H9 (cell line): Measurements from ENCODE around the gene DDX1. TPM values are rescaled to one million over a fixed set of nuclear protein-coding genes. Genes with fewer than 3 reads are reported as not detected.

ENCODE experiments used
- DNase-seq: peaks from one replicate; pipeline ENCODE4 v3.0.0-alpha.2; 2017
- H2AFZ ChIP-seq: one replicate; pipeline ENCODE4 v1.6.1; 2013; ENCODE audit warnings: mild to moderate bottlenecking, low read length, control low read depth, moderate library complexity
- H2AK5ac ChIP-seq: 2 replicates; pipeline ENCODE4 v1.6.1; 2013; ENCODE audit warnings: low read length, control low read depth, mixed read lengths; ENCODE audit not compliant: insufficient read length
- H2BK120ac ChIP-seq: one replicate; pipeline ENCODE4 v1.6.1; 2013; ENCODE audit warnings: low read depth, mild to moderate bottlenecking, low read length, control low read depth, inconsistent platforms; ENCODE audit not compliant: poor library complexity, severe bottlenecking
- H2BK12ac ChIP-seq: 2 replicates; pipeline ENCODE4 v1.6.1; 2013; ENCODE audit warnings: low read length, control low read depth, mixed read lengths, low read depth; ENCODE audit not compliant: insufficient read length
- H2BK15ac ChIP-seq: 2 replicates; pipeline ENCODE4 v1.6.1; 2013; ENCODE audit warnings: low read depth, low read length, control low read depth
- H2BK20ac ChIP-seq: one replicate; pipeline ENCODE4 v1.6.1; 2013; ENCODE audit warnings: low read depth, mild to moderate bottlenecking, low read length, control low read depth, inconsistent platforms; ENCODE audit not compliant: poor library complexity, severe bottlenecking
- H2BK5ac ChIP-seq: 2 replicates; pipeline ENCODE4 v1.6.1; 2013; ENCODE audit warnings: low read length, control low read depth, mixed read lengths; ENCODE audit not compliant: insufficient read length
- H3K14ac ChIP-seq: 2 replicates; pipeline ENCODE4 v1.6.1; 2013; ENCODE audit warnings: low read length, control low read depth; ENCODE audit not compliant: insufficient read depth
- H3K18ac ChIP-seq: 2 replicates; pipeline ENCODE4 v1.6.1; 2013; ENCODE audit warnings: low read depth, mild to moderate bottlenecking, mixed read lengths, low read length, control low read depth; ENCODE audit not compliant: insufficient read length
- H3K23ac ChIP-seq: 2 replicates; pipeline ENCODE4 v1.6.1; 2013; ENCODE audit warnings: low read length, control low read depth, mixed read lengths, low read depth; ENCODE audit not compliant: insufficient read length
- H3K23me2 ChIP-seq: 2 replicates; pipeline ENCODE4 v1.6.1; 2013; ENCODE audit warnings: low read depth, mild to moderate bottlenecking, mixed read lengths, low read length, control low read depth; ENCODE audit not compliant: insufficient read length, poor library complexity, severe bottlenecking
- H3K27ac ChIP-seq: 2 replicates; pipeline ENCODE4 v1.5.1; 2013; ENCODE audit warnings: low read length, control low read depth, mixed read lengths, low read depth; ENCODE audit not compliant: insufficient read length
- H3K27me3 ChIP-seq: 2 replicates; pipeline ENCODE4 v1.6.1; 2013; ENCODE audit warnings: low read length, control low read depth, inconsistent platforms; ENCODE audit not compliant: insufficient read depth
- H3K4ac ChIP-seq: 2 replicates; pipeline ENCODE4 v1.6.1; 2013; ENCODE audit warnings: low read depth, mild to moderate bottlenecking, control low read depth, inconsistent platforms, low read length, moderate library complexity
- H3K4me1 ChIP-seq: 2 replicates; pipeline ENCODE4 v1.6.1; 2013; ENCODE audit warnings: low read length, control low read depth, inconsistent platforms; ENCODE audit not compliant: insufficient read depth
- H3K4me2 ChIP-seq: 2 replicates; pipeline ENCODE4 v1.6.1; 2013; ENCODE audit warnings: low read length, control low read depth, mixed read lengths; ENCODE audit not compliant: insufficient read length, insufficient read depth
- H3K56ac ChIP-seq: 2 replicates; pipeline ENCODE4 v1.6.1; 2013; ENCODE audit warnings: low read depth, mild to moderate bottlenecking, mixed read lengths, low read length, control low read depth; ENCODE audit not compliant: insufficient read length
- H3K79me1 ChIP-seq: 2 replicates; pipeline ENCODE4 v1.6.1; 2013; ENCODE audit warnings: low read depth, mild to moderate bottlenecking, moderate library complexity, low read length, control low read depth, inconsistent platforms; ENCODE audit not compliant: insufficient read depth, poor library complexity, severe bottlenecking
- H3K79me2 ChIP-seq: 2 replicates; pipeline ENCODE4 v1.6.1; 2013; ENCODE audit warnings: low read length, control low read depth, inconsistent platforms; ENCODE audit not compliant: insufficient read depth
- H3K9ac ChIP-seq: 2 replicates; pipeline ENCODE4 v1.6.1; 2013; ENCODE audit warnings: low read length, control low read depth, mixed read lengths; ENCODE audit not compliant: insufficient read length; ENCODE audit errors: extremely low read depth
- H3K9me3 ChIP-seq: one replicate; pipeline ENCODE4 v1.6.1; 2013; ENCODE audit warnings: low read depth, low read length, inconsistent platforms; ENCODE audit not compliant: control insufficient read depth
- H3T11ph ChIP-seq: one replicate; pipeline ENCODE4 v1.6.1; 2013; ENCODE audit warnings: mild to moderate bottlenecking, low read length, control low read depth, inconsistent platforms
- H4K20me1 ChIP-seq: one replicate; pipeline ENCODE4 v1.6.1; 2013; ENCODE audit not compliant: control insufficient read depth, insufficient read length, insufficient read depth
- H4K5ac ChIP-seq: 2 replicates; pipeline ENCODE4 v1.6.1; 2013; ENCODE audit warnings: low read depth, mild to moderate bottlenecking, mixed read lengths, low read length, control low read depth; ENCODE audit not compliant: insufficient read length
- H4K8ac ChIP-seq: replicated peaks from 2 replicates; pipeline ENCODE4 v1.6.1; 2013; ENCODE audit warnings: low read length, control low read depth, mixed read lengths, low read depth; ENCODE audit not compliant: insufficient read length
- H4K91ac ChIP-seq: 2 replicates; pipeline ENCODE4 v1.6.1; 2013; ENCODE audit warnings: low read depth, mild to moderate bottlenecking, moderate library complexity, mixed read lengths, low read length, control low read depth; ENCODE audit not compliant: insufficient read length
- H3K27ac Mint-ChIP-seq, 3 experiments: 2 replicates in 2 of 3; 3 replicates in 1 of 3; pipeline ENCODE4 v1.8.0; 2020 to 2021; ENCODE audit warnings: mixed read lengths in 3 of 3, mild to moderate bottlenecking in 1 of 3, moderate library complexity in 1 of 3
- H3K27me3 Mint-ChIP-seq: 2 replicates; pipeline ENCODE4 v1.8.0; 2021; ENCODE audit warnings: low read depth, mild to moderate bottlenecking, moderate library complexity, mixed read lengths
- H3K36me3 Mint-ChIP-seq, 3 experiments: 2 replicates in 2 of 3; 3 replicates in 1 of 3; pipeline ENCODE4 v1.8.0; 2020 to 2021; ENCODE audit warnings: low read depth in 3 of 3, mixed read lengths in 3 of 3; ENCODE audit not compliant: insufficient read depth in 1 of 3
- H3K4me1 Mint-ChIP-seq, 2 experiments: 2 replicates each; pipeline ENCODE4 v1.8.0; 2020; ENCODE audit warnings: mixed read lengths in 2 of 2
- H3K4me3 Mint-ChIP-seq, 2 experiments: 2 replicates in 1 of 2; 3 replicates in 1 of 2; pipeline ENCODE4 v1.8.0; 2020 to 2021; ENCODE audit warnings: mild to moderate bottlenecking in 2 of 2, mixed read lengths in 2 of 2, moderate library complexity in 1 of 2
- H3K9me3 Mint-ChIP-seq, 2 experiments: 2 replicates in 1 of 2; 3 replicates in 1 of 2; pipeline ENCODE4 v1.8.0; 2020; ENCODE audit warnings: mild to moderate bottlenecking in 2 of 2, mixed read lengths in 2 of 2, moderate library complexity in 1 of 2
- WGBS: extraction: QIAGEN DNeasy Blood & Tissue Kit; methylation state at CpG from one replicate; pipeline ENCODE4 v1.1.7; 2013; ENCODE audit warnings: missing lambda C conversion rate, low lambda C conversion rate, mixed read lengths; ENCODE audit not compliant: insufficient read length; ENCODE audit errors: extremely low coverage; 5-methylcytosine and 5-hydroxymethylcytosine counted together
- total RNA-seq: library from RNA; stranded (reverse); gene quantifications from 2 replicates; pipeline ENCODE4 v1.2.1, GENCODE V29; 2021
- TF ChIP-seq, protein P1 (sequence below): fragments of 200-600 bp; sonication (generic); conservative IDR thresholded peaks from 3 replicates; pipeline ENCODE4 v1.8.0; 2021; ENCODE audit warnings: antibody characterized with exemption, mild to moderate bottlenecking

The DDX1 gene
- total RNA-seq, 1 experiment from 2014 or later: 120 TPM

DNA sequence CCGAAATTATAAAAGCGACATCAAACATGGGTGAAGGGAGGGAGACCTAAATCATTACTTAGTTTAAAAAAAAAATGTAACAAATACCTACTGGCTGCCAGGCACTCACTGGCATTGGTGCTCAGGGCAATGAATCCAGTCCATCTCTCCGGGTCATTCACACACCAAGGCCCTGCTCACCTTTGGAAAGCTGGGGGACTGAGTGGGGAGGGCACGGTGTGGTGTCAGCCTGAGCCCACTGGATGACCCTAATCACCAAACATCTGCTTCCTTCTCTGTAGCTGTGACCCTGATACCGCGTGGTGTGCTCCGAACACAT, 336 bp upstream of the DDX1 start:
- Mint-ChIP-seq H3K4me3 (peak overlapping the region; percentile 93 to 94), H3K27me3 (no peaks in the 10 kb centered on the region), H3K27ac (peak overlapping the region; percentile 33 to 98 (median 97); a peak in 6 of 7 replicates), H3K9me3 (no peaks in the 10 kb centered on the region), H3K4me1 (peaks cover 13 to 16% of the 10 kb centered on the region in 2 experiments), H3K36me3 (peaks cover 7 to 17% (median 16%) of the 10 kb centered on the region in 3 experiments; a peak in 6 of 7 replicates)
- no peaks in the 10 kb centered on the region for H3K27me3 ChIP-seq
- TF ChIP-seq, protein P1, sequence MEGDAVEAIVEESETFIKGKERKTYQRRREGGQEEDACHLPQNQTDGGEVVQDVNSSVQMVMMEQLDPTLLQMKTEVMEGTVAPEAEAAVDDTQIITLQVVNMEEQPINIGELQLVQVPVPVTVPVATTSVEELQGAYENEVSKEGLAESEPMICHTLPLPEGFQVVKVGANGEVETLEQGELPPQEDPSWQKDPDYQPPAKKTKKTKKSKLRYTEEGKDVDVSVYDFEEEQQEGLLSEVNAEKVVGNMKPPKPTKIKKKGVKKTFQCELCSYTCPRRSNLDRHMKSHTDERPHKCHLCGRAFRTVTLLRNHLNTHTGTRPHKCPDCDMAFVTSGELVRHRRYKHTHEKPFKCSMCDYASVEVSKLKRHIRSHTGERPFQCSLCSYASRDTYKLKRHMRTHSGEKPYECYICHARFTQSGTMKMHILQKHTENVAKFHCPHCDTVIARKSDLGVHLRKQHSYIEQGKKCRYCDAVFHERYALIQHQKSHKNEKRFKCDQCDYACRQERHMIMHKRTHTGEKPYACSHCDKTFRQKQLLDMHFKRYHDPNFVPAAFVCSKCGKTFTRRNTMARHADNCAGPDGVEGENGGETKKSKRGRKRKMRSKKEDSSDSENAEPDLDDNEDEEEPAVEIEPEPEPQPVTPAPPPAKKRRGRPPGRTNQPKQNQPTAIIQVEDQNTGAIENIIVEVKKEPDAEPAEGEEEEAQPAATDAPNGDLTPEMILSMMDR: no peak
- H3K56ac ChIP-seq: no peak overlapping the region
- H3T11ph ChIP-seq: no peak overlapping the region
- DNase-seq: no peak
- H4K20me1 ChIP-seq: no peaks in the 10 kb centered on the region
- H3K4me2 ChIP-seq: peak overlapping the region; percentile 68
- H2BK20ac ChIP-seq: no peak overlapping the region
- no peak overlapping the region for H2BK5ac ChIP-seq
- no CpG with 5 or more reads among the region's 7 CpGs for WGBS
- no peak overlapping the region for H3K4ac ChIP-seq
- H3K27ac ChIP-seq: no peak overlapping the region
- peaks cover 6% of the 10 kb centered on the region; the same call in 1 of the 2 replicates for H3K79me2 ChIP-seq
- peaks cover 6% of the 10 kb centered on the region for H3K23me2 ChIP-seq
- no peaks in the 10 kb centered on the region for H3K4me1 ChIP-seq
- H3K14ac ChIP-seq: peak overlapping the region; percentile 83; the same call in 1 of the 2 replicates
- H4K91ac ChIP-seq: no peak overlapping the region
- H4K5ac ChIP-seq: no peak overlapping the region
- H2BK120ac ChIP-seq: no peak overlapping the region
- H4K8ac ChIP-seq: no peak overlapping the region
- no peak overlapping the region for H2BK15ac ChIP-seq
- H3K9me3 ChIP-seq: no peaks in the 10 kb centered on the region
- H3K9ac ChIP-seq: peak overlapping the region; percentile 68
- H2AK5ac ChIP-seq: no peak overlapping the region
- H3K79me1 ChIP-seq: no peaks in the 10 kb centered on the region
- peak overlapping the region; percentile 66 for H3K18ac ChIP-seq
- H2BK12ac ChIP-seq: no peak overlapping the region
- peak overlapping the region; percentile 85 for H2AFZ ChIP-seq
- no peak overlapping the region for H3K23ac ChIP-seq
